Stomach (tissue), 4 donors: Measurements from ENCODE around the gene ZC3H12C.

ENCODE experiments used
- CTCF ChIP-seq, 7 experiments: fragments of 450-650 bp in 4 of 7; fragments of 200-600 bp in 3 of 7; sonication (generic) in 3 of 7; IDR thresholded peaks; one replicate each; pipeline ENCODE4 v1.5.1; 2016 to 2019; ENCODE audit warnings: antibody characterized with exemption in 7 of 7, control low read depth in 2 of 7, mild to moderate bottlenecking in 1 of 7
- POLR2A ChIP-seq, 4 donors: fragments of 450-650 bp; IDR thresholded peaks; one replicate each; pipeline ENCODE4 v1.6.1; 2016; ENCODE audit warnings: antibody characterized with exemption in 4 of 4, control low read depth in 2 of 4, mild to moderate bottlenecking in 1 of 4, moderate library complexity in 1 of 4
- POLR2AphosphoS5 ChIP-seq, 3 donors: sonication (generic); formaldehyde crosslinking; IDR thresholded peaks; one replicate each; pipeline ENCODE4 v1.6.1; 2016; ENCODE audit warnings: antibody characterized with exemption in 3 of 3

- TF ChIP-seq CTCF (IDR thresholded peaks at IDR 0.05) (no peak), POLR2A (IDR thresholded peaks at IDR 0.05) (no peak), POLR2AphosphoS5 (IDR thresholded peaks at IDR 0.05) (no peak)
Measured at GRCh38 chr11:110121204-110121603, 28.0 kb downstream of the ZC3H12C start.
